Colonic mucosa (tissue), 4 donors: ENCODE data around the gene FBXO31. TPM values are rescaled to one million over a fixed set of nuclear protein-coding genes. Genes with fewer than 3 reads are reported as not detected.
A peak's percentile ranks its signal among the peaks of the same experiment; 100 is the strongest.

Experiments
- DNase-seq: peaks from one replicate; pipeline ENCODE4 v3.0.0-alpha.2; 2020
- H3K27ac ChIP-seq: fragments of 200-600 bp; one replicate; pipeline ENCODE4 v1.8.0; 2021
- H3K27me3 ChIP-seq: fragments of 200-600 bp; one replicate; pipeline ENCODE4 v1.8.0; 2021
- H3K36me3 ChIP-seq: fragments of 200-600 bp; one replicate; pipeline ENCODE4 v1.8.0; 2021
- H3K4me1 ChIP-seq: fragments of 200-600 bp; one replicate; pipeline ENCODE4 v1.8.0; 2021; ENCODE audit warnings: mild to moderate bottlenecking
- H3K4me3 ChIP-seq: fragments of 200-600 bp; one replicate; pipeline ENCODE4 v1.8.0; 2021
- H3K9ac ChIP-seq, 2 donors: one replicate each; pipeline ENCODE4 v1.7.0; 2013; ENCODE audit warnings: control low read depth in 2 of 2, low read depth in 2 of 2, low read length in 2 of 2
- H3K9me3 ChIP-seq: fragments of 200-600 bp; one replicate; pipeline ENCODE4 v1.8.0; 2021
- intact Hi-C: fragments of 100-400 bp; cut with DNase I; formaldehyde crosslinking; loops from one replicate; pipeline ENCODE4 v1.14.1; 2022
- total RNA-seq, 2 donors: library from RNA; stranded (reverse); fragmentation: NEBNext Ultra II Directional in 1 of 2; extraction: Animal tissue kit (Norgen Biotek cat#: 25700) in 1 of 2; gene quantifications; one replicate each; pipeline ENCODE4 v1.2.1, GENCODE V29; 2021
- TF ChIP-seq, protein P1 (sequence below): fragments of 200-600 bp; IDR thresholded peaks from one replicate; pipeline ENCODE4 v1.8.0; 2022; ENCODE audit warnings: antibody characterized with exemption, mild to moderate bottlenecking
- donor health status: healthy.
- donor health status: DM: no; HTN: no; CAD: no.
- donor health status: DM: no; HTN: no; CAD: no.

FBXO31 gene
- total RNA-seq, 2 donors from 2014 or later = 35.1 to 52.3 TPM

DNA sequence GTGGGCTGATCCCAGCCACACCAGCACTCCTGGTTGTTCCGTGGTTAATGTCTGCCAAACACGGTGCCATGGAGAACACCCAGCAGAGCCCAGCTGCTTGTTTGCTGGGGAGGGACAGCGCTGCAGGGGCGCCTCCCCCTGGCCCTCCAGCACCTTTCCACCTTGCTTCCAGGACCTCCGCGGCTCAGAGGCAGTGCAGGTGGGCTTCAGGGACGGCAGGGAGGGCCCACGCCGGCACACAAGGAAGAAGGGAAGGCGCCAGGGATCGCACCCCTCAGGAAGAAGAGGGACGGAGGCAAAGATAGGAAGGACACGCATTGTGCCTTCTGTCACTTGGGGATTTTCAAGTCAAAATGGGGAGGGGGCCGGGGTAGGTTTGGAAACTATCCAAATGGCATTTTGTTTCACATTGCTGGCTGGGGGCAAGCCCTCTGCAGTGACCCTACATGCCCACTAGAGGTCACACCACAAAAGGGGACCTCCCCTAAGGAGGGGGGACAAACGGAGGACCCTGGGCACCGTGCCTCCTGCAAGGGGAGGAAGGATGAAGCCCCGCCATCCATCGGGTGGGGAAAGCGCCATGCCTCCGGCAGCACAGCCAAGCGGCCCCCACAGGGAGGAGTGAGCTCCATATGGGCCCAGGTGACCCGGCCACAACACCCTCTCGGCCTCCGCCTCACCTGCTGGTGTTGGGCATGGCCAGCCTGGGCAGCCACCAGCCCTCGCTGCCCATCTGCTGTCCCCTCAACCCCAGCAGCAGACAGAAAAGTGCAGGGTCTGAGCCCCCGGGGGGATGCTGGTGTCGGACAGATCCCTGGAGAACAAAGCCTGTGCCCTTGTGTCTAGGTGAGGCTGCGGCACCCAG, 58.9 kb downstream of the FBXO31 start:
- no peak overlapping the region for H3K4me3 ChIP-seq

DNA sequence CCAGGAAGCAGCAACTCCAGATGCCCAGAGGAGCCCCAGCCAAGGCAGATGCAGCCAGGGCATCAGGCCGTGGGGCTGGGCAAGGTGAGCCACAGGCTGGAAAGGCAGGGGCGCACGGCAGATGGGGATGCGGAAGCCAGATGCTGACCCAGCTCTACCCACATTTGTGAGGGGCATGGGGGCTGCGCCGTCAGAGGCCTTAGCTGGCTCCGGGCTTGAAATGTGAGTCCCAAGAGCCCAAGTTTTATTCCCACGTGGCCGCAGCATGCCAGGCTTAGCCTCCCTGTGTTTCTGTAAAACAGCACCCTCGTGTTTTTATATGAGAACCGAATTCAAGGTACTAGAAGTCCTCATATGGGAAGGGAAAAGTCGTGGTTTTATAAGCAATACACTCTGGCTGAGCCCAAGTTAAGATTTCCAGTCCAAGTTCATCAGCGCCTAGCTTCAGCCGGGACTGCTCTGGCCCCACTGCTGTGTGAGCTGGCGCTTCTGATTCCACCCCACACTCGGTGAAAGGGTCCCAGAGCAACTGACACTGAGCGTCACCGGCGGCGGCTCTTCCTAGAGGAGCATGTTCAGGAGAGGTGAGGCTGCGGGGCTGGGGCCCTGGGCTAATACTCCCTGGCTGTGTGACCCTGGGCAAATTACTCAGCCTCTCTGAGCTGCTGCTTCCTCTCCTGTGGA, 59.7 kb downstream of the FBXO31 start:
- no peaks in the 10 kb centered on the region for H3K9me3 ChIP-seq
- TF ChIP-seq, protein P1, sequence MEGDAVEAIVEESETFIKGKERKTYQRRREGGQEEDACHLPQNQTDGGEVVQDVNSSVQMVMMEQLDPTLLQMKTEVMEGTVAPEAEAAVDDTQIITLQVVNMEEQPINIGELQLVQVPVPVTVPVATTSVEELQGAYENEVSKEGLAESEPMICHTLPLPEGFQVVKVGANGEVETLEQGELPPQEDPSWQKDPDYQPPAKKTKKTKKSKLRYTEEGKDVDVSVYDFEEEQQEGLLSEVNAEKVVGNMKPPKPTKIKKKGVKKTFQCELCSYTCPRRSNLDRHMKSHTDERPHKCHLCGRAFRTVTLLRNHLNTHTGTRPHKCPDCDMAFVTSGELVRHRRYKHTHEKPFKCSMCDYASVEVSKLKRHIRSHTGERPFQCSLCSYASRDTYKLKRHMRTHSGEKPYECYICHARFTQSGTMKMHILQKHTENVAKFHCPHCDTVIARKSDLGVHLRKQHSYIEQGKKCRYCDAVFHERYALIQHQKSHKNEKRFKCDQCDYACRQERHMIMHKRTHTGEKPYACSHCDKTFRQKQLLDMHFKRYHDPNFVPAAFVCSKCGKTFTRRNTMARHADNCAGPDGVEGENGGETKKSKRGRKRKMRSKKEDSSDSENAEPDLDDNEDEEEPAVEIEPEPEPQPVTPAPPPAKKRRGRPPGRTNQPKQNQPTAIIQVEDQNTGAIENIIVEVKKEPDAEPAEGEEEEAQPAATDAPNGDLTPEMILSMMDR = no peak
- H3K4me1 ChIP-seq = no peaks in the 10 kb centered on the region
- no peak overlapping the region for H3K9ac ChIP-seq
- intact Hi-C loops = loop anchor here (10.0 kb wide), 1 partner anchor 311 kb away; no protein-coding TSS in a partner anchor
- no peak overlapping the region for H3K27ac ChIP-seq
- no peaks in the 10 kb centered on the region for H3K27me3 ChIP-seq
- no peak for DNase-seq
- H3K4me3 ChIP-seq = no peak overlapping the region
- H3K36me3 ChIP-seq = no peaks in the 10 kb centered on the region

More for the DNA sequence above, 58.9 kb downstream of the FBXO31 start:
- no peaks in the 10 kb centered on the region for H3K27me3 ChIP-seq
- no peak overlapping the region for H3K9ac ChIP-seq
- no peak for DNase-seq
- TF ChIP-seq, protein P1 = peak; percentile 83
- intact Hi-C loops = loop anchor here (5.0 to 10.0 kb wide), 2 partner anchors 53 to 310 kb away; no protein-coding TSS in a partner anchor
- H3K4me1 ChIP-seq = no peaks in the 10 kb centered on the region
- no peak overlapping the region for H3K27ac ChIP-seq
- H3K9me3 ChIP-seq = no peaks in the 10 kb centered on the region
- H3K36me3 ChIP-seq = no peaks in the 10 kb centered on the region

DNA sequence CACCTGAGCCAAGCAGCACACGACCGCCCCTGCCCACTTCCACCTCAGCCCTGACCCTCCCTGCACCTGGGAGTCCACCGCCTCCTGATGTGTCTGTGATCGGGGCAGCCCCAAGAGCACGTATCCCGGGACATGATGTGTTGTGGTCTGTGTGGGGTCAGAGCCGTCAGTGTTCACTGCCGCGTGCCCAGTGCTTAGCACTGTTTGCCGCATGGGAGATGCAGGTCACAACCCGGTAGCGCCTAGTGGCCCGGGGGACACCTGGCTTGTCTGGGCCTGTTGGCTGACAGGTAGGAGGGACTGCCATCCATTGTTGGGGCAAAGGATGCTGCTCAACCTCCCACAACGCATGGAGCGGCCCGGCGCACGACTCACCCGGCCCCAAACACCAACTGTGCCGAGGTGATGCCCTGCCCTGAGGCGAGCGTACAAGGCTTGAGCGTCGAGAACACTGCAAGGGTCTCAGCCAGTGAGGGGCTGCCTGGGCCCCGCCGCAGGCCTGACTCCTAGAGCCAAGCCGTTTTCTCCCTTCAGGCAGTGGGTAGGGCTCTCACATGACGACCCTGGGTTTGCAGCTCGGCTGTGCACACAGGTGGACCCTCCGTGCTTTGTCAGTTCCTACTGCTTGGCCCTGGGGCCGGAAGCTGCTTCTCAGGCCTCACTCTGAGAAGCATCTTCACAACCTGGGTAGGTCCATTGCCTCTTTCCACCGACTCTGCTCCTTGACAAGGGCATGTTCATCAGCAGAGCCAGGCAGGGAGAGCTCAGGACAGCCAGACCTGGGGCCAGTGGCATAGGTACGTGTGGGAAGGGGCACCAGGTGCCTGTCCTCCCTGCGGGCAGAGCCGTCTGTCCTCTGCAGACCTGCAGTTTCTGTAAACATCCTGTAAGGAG, 60.5 kb downstream of the FBXO31 start:
- no peaks in the 10 kb centered on the region for H3K4me1 ChIP-seq
- H3K9ac ChIP-seq = no peak overlapping the region
- no peaks in the 10 kb centered on the region for H3K36me3 ChIP-seq
- DNase-seq = no peak
- H3K27ac ChIP-seq = no peak overlapping the region
- TF ChIP-seq, protein P1 = no peak
- no peak overlapping the region for H3K4me3 ChIP-seq
- H3K27me3 ChIP-seq = no peaks in the 10 kb centered on the region
- intact Hi-C loops = loop anchor here (10.0 kb wide), 1 partner anchor 312 kb away; no protein-coding TSS in a partner anchor
- no peaks in the 10 kb centered on the region for H3K9me3 ChIP-seq

DNA sequence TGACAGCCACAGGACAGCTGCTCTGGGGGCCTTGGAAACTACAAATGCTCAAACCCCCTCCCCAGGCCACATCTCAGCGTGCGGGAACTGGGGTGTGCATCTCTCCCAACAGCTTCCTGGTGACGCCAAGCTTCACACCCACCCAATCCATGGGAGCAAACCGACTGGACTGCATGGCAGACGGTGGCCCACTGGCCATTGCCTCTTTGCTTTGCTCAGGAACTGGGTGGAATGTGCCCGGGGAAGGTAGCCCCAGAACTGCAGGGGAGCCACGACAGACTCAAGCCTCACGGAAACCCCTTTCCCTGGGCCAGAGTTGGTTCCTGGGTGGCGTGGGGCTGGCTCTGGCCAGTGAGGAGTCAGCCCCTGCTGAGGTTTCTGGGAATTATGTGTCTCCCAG, 61.2 kb downstream of the FBXO31 start:
- no peak for DNase-seq
- H3K4me3 ChIP-seq = no peak overlapping the region
- H3K27ac ChIP-seq = no peak overlapping the region
- no peaks in the 10 kb centered on the region for H3K36me3 ChIP-seq
- TF ChIP-seq, protein P1 = no peak
- no peak overlapping the region for H3K9ac ChIP-seq
- H3K4me1 ChIP-seq = no peaks in the 10 kb centered on the region
- H3K9me3 ChIP-seq = no peaks in the 10 kb centered on the region
- H3K27me3 ChIP-seq = no peaks in the 10 kb centered on the region
- intact Hi-C loops = loop anchor here (10.0 kb wide), 1 partner anchor 312 kb away; no protein-coding TSS in a partner anchor
